ENCODE measurements around the gene NOXO1.
A peak's percentile ranks its signal among the peaks of the same experiment; 100 is the strongest.

Gene NOXO1

GRCh38 chr16:1982013-1982433 lies 754 bp upstream of the NOXO1 start:
- Mint-ChIP-seq H3K9me3 (no peaks in the 10 kb centered on the region), H3K27ac (no peak overlapping the region), H3K27me3 (peaks cover 25% of the 10 kb centered on the region), H3K4me1 (ENCODE audit: low read depth) (peaks cover 21% of the 10 kb centered on the region), H3K36me3 (ENCODE audit: low read depth) (peaks cover 12% of the 10 kb centered on the region), H3K4me3 (no peak overlapping the region)

- Mint-ChIP-seq H3K27me3 (peaks cover 25% of the 10 kb centered on the region), H3K27ac (no peak overlapping the region), H3K36me3 (ENCODE audit: low read depth) (peaks cover 11% of the 10 kb centered on the region), H3K9me3 (no peaks in the 10 kb centered on the region), H3K4me3 (no peak overlapping the region), H3K4me1 (ENCODE audit: low read depth) (peaks cover 21% of the 10 kb centered on the region)
These were observed 540 bp downstream of the NOXO1 start for GRCh38 chr16:1980770-1981087.

DNA sequence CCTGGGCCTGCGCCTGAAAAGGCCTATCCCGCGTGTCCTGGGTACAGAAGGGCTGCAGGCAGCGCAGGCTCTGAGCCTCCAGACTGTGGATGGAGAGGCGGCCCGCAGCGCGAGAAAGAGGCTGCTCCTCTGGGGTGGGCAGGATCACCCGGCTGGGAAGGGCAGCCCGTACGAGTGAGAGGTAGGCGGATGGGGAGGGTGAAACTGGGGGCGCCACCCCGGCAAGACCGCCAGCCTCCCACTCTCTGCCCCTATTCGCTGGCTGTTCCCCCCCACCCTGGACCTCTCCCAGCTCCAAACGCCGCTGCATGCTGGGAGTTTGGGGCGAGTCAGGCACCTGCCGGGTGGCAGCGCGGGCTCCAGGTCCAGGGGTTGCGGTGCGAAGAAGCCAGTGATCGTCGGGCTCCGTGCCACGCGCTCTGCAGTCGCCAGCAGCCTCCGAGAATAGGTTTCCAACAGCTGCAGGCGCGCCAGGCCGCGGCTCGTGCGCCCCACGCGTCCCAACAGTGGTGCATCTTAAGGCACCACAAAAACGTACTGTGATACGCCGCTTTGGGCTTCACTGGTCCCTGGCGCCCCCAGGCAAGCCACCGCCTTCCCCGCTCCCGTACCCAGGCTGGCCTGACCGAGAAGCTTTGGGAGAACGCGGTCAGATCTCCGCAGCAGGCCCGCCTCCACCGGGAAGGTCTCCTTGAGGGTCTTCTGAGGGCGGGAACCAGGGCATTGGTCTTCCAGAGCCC lies 1.1 kb downstream of the NOXO1 start:
- Mint-ChIP-seq H3K4me1 (ENCODE audit: low read depth) (peaks cover 16% of the 10 kb centered on the region), H3K9me3 (no peaks in the 10 kb centered on the region), H3K27me3 (peaks cover 25% of the 10 kb centered on the region), H3K36me3 (ENCODE audit: low read depth) (peaks cover 13% of the 10 kb centered on the region), H3K4me3 (no peak overlapping the region), H3K27ac (no peak overlapping the region)

DNA sequence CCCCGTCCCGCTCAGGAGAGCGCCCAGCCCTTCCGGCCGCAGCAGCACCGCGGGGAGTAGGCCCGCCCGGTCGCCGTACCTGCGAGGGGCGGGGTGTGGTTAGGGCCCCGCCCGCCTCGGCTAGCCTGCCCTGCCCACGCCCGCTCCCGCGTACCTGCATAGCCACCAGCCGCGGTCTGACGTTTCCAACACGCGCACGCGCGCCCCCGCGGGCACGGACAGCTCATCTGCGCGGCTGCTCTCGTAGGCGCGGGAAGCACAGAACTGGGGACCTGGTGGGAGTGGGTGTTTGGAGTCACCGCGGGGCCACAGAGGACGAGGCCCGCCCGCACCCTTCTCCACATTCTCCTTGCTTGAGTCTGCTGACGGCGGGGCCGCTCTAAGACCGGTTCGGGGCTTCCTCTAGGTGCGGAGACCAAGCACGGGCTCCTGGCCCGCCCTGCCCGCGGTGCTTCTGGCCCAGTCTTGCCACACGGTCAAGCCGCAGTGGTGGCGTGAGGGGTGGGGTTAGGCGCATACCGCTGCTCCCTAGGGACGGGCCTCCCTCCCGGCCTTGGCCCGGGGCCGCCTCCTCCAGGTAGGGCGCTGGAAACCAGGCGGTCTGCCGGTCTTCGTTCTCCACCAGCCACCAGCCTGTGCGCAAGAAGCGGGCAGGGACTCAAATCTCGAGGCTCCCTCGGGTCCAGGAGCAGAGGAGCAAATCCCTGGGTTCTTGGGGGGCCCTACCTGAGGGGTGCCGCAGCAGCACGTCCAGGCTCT lies 1.8 kb downstream of the NOXO1 start:
- H3K27ac Mint-ChIP-seq, result no peak overlapping the region
- peaks cover 15% of the 10 kb centered on the region for H3K4me1 Mint-ChIP-seq (ENCODE audit: low read depth)
- H3K27me3 Mint-ChIP-seq, result peaks cover 25% of the 10 kb centered on the region
- H3K4me3 Mint-ChIP-seq, result no peak overlapping the region
- peaks cover 20% of the 10 kb centered on the region for H3K36me3 Mint-ChIP-seq (ENCODE audit: low read depth)
- no peaks in the 10 kb centered on the region for H3K9me3 Mint-ChIP-seq

DNA sequence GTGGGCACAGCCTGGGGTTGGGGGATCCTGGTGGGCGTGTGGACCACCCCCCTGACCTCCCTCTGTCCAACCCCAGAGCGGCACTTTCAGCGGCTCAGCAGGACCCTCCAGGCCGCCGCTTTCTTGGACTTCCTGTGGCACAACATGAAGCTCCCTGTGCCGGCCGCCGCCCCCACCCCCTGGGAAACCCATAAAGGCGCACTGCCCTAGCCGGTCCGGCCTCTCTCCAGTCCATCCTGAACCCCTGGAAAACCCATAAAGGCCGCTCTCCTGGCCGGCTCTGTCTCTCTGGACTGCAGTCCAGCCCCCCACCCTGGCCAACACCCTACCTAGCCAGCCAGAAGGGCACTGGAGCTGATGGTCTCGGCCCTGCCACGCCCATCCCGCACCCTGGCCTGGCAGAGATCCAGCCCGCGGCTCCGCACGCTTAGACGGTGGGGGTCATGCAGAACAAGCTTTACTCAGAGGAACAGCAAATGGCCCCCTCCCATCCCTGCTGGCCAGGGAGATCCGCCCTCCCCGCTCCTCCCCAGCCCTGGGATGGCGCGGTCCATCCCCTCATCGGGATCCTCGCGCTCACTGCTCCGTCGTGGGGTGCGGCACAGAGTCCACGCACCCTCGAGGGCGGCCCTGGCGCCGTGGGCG lies 2.7 kb downstream of the NOXO1 start:
- Mint-ChIP-seq H3K36me3 (ENCODE audit: low read depth) (peaks cover 20% of the 10 kb centered on the region), H3K4me3 (no peak overlapping the region), H3K4me1 (ENCODE audit: low read depth) (peaks cover 15% of the 10 kb centered on the region)

DNA sequence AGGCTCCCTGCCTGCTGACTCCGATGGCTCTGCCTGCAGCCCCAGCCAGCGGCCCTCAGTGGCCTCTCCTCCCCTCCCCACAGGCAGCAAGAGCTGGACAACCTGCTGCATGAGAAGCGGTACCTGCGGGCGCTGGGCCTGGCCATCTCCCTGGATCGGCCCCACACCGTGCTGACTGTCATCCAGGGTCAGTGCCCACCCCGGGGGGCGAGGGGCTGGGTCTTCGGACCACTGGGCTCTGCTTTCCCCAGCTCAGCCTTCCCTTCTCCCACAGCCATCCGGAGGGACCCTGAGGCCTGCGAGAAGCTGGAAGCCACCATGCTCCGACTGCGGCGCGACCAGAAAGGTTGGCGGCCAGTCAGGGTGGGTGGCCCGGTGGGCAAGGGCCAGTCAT lies 3.4 kb downstream of the NOXO1 start:
- Mint-ChIP-seq H3K27me3 (peaks cover 21% of the 10 kb centered on the region), H3K27ac (no peak overlapping the region), H3K4me1 (ENCODE audit: low read depth) (peaks cover 18% of the 10 kb centered on the region), H3K4me3 (no peak overlapping the region), H3K36me3 (ENCODE audit: low read depth) (peaks cover 20% of the 10 kb centered on the region), H3K9me3 (no peaks in the 10 kb centered on the region)

More for the DNA sequence above, 2.7 kb downstream of the NOXO1 start:
- no peak overlapping the region for H3K27ac Mint-ChIP-seq
- no peaks in the 10 kb centered on the region for H3K9me3 Mint-ChIP-seq
- H3K27me3 Mint-ChIP-seq, result peaks cover 25% of the 10 kb centered on the region

- H3K4me3 Mint-ChIP-seq, result no peak overlapping the region
- no peaks in the 10 kb centered on the region for H3K9me3 Mint-ChIP-seq
- peaks cover 14% of the 10 kb centered on the region for H3K27me3 Mint-ChIP-seq
- peaks cover 21% of the 10 kb centered on the region for H3K4me1 Mint-ChIP-seq (ENCODE audit: low read depth)
- H3K36me3 Mint-ChIP-seq (ENCODE audit: low read depth), result peaks cover 20% of the 10 kb centered on the region
- no peak overlapping the region for H3K27ac Mint-ChIP-seq
These were observed 4.1 kb downstream of the NOXO1 start for GRCh38 chr16:1976951-1977874.

DNA sequence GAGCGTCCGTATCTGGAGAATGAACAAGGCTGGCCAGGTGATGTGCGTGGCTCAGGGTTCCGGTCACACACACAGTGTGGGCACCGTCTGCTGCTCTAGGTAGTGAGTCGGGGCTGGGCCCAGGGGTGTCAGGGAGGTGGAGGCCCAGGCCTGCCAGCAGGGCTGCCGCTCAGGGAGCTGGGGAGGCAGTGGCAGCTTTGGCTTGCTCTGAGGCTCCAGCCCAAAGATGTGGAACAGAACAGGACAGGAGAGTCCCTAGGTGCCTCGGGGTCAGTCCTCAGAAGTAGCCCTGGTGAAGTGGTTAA lies 5.1 kb downstream of the NOXO1 start:
- Mint-ChIP-seq H3K36me3 (ENCODE audit: low read depth) (peaks cover 20% of the 10 kb centered on the region), H3K4me3 (no peak overlapping the region), H3K9me3 (no peaks in the 10 kb centered on the region), H3K27ac (no peak overlapping the region), H3K4me1 (ENCODE audit: low read depth) (peaks cover 22% of the 10 kb centered on the region), H3K27me3 (peaks cover 7% of the 10 kb centered on the region)

- peaks cover 20% of the 10 kb centered on the region for H3K36me3 Mint-ChIP-seq (ENCODE audit: low read depth)
- no peak overlapping the region for H3K4me3 Mint-ChIP-seq
- H3K4me1 Mint-ChIP-seq (ENCODE audit: low read depth), result peaks cover 25% of the 10 kb centered on the region
- no peak overlapping the region for H3K27ac Mint-ChIP-seq
- H3K9me3 Mint-ChIP-seq, result no peaks in the 10 kb centered on the region
- peaks cover 2% of the 10 kb centered on the region for H3K27me3 Mint-ChIP-seq
These were observed 5.6 kb downstream of the NOXO1 start for GRCh38 chr16:1975432-1976215.

GRCh38 chr16:1974157-1975070 lies 6.9 kb downstream of the NOXO1 start:
- H3K9me3 Mint-ChIP-seq, result no peaks in the 10 kb centered on the region
- no peak overlapping the region for H3K4me3 Mint-ChIP-seq
- H3K36me3 Mint-ChIP-seq (ENCODE audit: low read depth), result peaks cover 20% of the 10 kb centered on the region
- no peak overlapping the region for H3K27ac Mint-ChIP-seq
- H3K27me3 Mint-ChIP-seq, result no peaks in the 10 kb centered on the region
- H3K4me1 Mint-ChIP-seq (ENCODE audit: low read depth), result peaks cover 26% of the 10 kb centered on the region

DNA sequence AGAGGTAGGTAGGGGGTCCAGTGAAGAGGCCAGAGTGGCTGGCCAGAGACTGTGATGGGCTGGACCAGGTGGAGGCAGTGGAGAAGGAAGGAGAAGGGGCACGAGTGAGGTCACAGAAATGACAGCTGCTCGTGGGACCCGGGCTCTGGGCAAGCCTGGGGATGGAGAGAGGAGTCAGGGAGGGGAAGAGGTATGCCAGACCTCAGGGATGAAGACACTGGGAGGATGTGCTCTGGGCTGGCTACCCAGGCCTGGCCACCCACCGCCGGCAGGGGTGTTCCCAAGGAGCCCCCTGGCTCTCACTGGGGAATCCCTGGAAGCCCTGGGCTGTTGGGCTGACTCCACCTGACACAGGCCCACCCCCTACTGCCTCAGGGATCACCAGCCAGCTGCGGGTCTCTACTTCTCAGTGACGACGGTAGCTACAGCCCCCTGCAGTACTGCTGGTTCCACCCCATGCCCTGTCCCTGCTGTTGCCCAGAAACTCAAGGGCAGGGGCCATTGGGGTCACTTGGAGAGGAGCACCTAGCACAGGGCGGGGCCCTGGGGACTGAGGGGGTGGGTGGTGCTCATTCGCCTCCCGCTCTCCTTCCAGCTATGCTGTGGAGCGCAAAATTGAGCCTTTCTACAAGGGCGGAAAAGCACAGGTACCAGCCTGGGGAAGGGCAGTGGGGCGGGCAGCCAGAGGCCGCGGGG lies 7.7 kb downstream of the NOXO1 start:
- Mint-ChIP-seq H3K27ac (no peak overlapping the region), H3K4me3 (peak overlapping the region; percentile 98), H3K36me3 (ENCODE audit: low read depth) (peaks cover 20% of the 10 kb centered on the region), H3K27me3 (no peaks in the 10 kb centered on the region), H3K4me1 (ENCODE audit: low read depth) (peaks cover 24% of the 10 kb centered on the region), H3K9me3 (no peaks in the 10 kb centered on the region)

- peaks cover 24% of the 10 kb centered on the region for H3K4me1 Mint-ChIP-seq (ENCODE audit: low read depth)
- H3K4me3 Mint-ChIP-seq, result peak overlapping the region; percentile 98
- no peaks in the 10 kb centered on the region for H3K27me3 Mint-ChIP-seq
- H3K27ac Mint-ChIP-seq, result peak overlapping the region; percentile 29
- H3K36me3 Mint-ChIP-seq (ENCODE audit: low read depth), result peaks cover 20% of the 10 kb centered on the region
- H3K9me3 Mint-ChIP-seq, result no peaks in the 10 kb centered on the region
These were observed 8.8 kb downstream of the NOXO1 start for GRCh38 chr16:1972490-1972877.

Data from stimulated activated naive CD8-positive, alpha-beta T cell treated with anti-CD3 and anti-CD28 coated beads, Interleukin-15, Interleukin-2, amounts not matched to agents 100 ng/mL and 50 ng/mL, for 24 hours (primary cell).